MCF 10A (cell line): Measurements from ENCODE around the gene SEMA3F. TPM values are rescaled to one million over a fixed set of nuclear protein-coding genes. Genes with fewer than 3 reads are reported as not detected.

Source experiments
- BruUV-seq: library from RNA; stranded (reverse); fragments of 400-500 nt; replicated peaks from 2 replicates; lab custom pipeline; 2021; lab: Mats Ljungman, UMichigan
- CTCF ChIA-PET: fragments of 300-600 bp; sonication (Branson Sonifier 250); formaldehyde crosslinking; extraction: SDS; loops from one replicate; lab custom pipeline; 2021; ENCODE audit warnings: antibody characterized with exemption, inconsistent platforms; lab: Yijun Ruan, JAX
- POLR2A ChIA-PET: fragments of 300-600, 350-650 bp; sonication (Branson Sonifier 250); formaldehyde crosslinking; extraction: SDS; loops from one replicate; lab custom pipeline; 2020; ENCODE audit warnings: antibody characterized with exemption, inconsistent platforms; lab: Yijun Ruan, JAX
- DNase-seq: peaks from one replicate; pipeline ENCODE4 v3.0.0-alpha.2; 2018; ENCODE audit not compliant: unreplicated experiment
- H3K27ac Mint-ChIP-seq: one replicate; pipeline ENCODE4 v1.8.0; 2022; ENCODE audit warnings: mild to moderate bottlenecking, low read depth, mixed read lengths; ENCODE audit not compliant: unreplicated experiment
- H3K27me3 Mint-ChIP-seq: one replicate; pipeline ENCODE4 v1.8.0; 2022; ENCODE audit warnings: mixed read lengths; ENCODE audit not compliant: insufficient read depth, unreplicated experiment
- H3K36me3 Mint-ChIP-seq: one replicate; pipeline ENCODE4 v1.8.0; 2022; ENCODE audit warnings: mild to moderate bottlenecking, moderate library complexity, mixed read lengths; ENCODE audit not compliant: insufficient read depth, unreplicated experiment
- H3K4me1 Mint-ChIP-seq: one replicate; pipeline ENCODE4 v1.8.0; 2022; ENCODE audit warnings: mixed read lengths; ENCODE audit not compliant: insufficient read depth, unreplicated experiment
- H3K4me3 Mint-ChIP-seq: one replicate; pipeline ENCODE4 v1.8.0; 2022; ENCODE audit warnings: mild to moderate bottlenecking, moderate library complexity, mixed read lengths; ENCODE audit not compliant: unreplicated experiment
- H3K9me3 Mint-ChIP-seq: one replicate; pipeline ENCODE4 v1.8.0; 2022; ENCODE audit warnings: mixed read lengths; ENCODE audit not compliant: unreplicated experiment
- intact Hi-C: fragments of 100-400 bp; cut with micrococcal nuclease; formaldehyde crosslinking; loops from 2 replicates; pipeline ENCODE4 v1.14.1; 2022
- total RNA-seq: library from RNA; stranded (reverse); gene quantifications from 2 replicates; pipeline ENCODE4 v1.2.3, GENCODE V29; 2022
- TF ChIP-seq, protein P1 (sequence below): fragments of 200-600 bp; IDR thresholded peaks from one replicate; pipeline ENCODE4 v1.8.0; 2022; ENCODE audit warnings: antibody characterized with exemption, mild to moderate bottlenecking; ENCODE audit not compliant: unreplicated experiment

SEMA3F gene
- total RNA-seq, 1 experiment from 2014 or later: 34.6 TPM

DNA sequence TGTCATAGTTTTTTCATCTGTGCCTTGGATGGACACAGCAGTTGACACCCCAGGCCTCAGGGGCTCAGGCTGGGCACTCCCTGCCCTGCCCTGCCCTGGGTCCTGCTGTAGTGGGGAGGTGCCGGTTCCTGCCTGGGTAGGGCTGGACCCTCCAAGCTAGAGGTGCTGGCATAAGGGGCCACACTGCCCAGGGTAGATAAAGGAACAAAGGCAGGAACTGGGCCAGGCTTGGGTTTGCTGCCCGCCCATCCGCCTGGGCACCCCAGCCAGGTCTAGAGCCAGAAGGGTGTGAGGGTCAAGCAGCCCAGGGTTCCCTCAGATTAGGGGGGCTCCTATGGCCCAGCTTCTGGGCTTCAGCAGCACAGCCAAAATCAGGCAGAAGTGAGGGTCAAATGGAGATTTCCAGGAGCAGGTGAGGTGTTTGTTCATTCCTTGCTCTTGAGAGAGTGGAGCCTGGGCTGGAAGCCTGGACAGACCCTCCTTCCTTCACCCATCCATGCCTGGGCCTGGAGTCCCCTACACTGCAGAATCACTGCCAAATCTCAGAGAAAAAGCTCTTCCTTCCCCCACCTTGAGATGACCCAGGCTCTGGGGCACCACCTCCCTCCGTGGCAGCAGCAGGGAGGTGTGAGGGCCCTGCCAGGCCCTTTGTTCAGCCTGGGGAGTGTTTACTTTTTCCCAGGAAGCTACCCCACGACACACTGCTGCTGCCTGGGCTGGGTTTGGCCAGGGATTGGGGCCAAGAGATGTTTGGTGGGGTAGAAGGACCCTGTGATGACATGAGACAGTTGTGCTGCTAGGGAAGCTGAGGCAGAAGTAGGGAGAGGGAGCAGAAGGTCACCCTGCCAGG, 7.1 kb downstream of the SEMA3F start:
- BruUV-seq: no TSS peak
- intact Hi-C loops: no loop called here
- DNase-seq: no peak
- no peak overlapping the region for H3K4me3 Mint-ChIP-seq
- POLR2A ChIA-PET: interaction anchor here (1.8 to 1.9 kb wide), 3 partner anchors 10 to 40 kb away, joined by 7 to 9 read pairs (median 8); no protein-coding TSS in a partner anchor
- CTCF ChIA-PET: interaction anchor here (0.5 to 3.9 kb wide), 4 partner anchors 12 to 41 kb away, joined by 3 to 23 read pairs (median 6); no protein-coding TSS in a partner anchor
- no peaks in the 10 kb centered on the region for H3K27me3 Mint-ChIP-seq
- no peaks in the 10 kb centered on the region for H3K9me3 Mint-ChIP-seq
- TF ChIP-seq, protein P1, sequence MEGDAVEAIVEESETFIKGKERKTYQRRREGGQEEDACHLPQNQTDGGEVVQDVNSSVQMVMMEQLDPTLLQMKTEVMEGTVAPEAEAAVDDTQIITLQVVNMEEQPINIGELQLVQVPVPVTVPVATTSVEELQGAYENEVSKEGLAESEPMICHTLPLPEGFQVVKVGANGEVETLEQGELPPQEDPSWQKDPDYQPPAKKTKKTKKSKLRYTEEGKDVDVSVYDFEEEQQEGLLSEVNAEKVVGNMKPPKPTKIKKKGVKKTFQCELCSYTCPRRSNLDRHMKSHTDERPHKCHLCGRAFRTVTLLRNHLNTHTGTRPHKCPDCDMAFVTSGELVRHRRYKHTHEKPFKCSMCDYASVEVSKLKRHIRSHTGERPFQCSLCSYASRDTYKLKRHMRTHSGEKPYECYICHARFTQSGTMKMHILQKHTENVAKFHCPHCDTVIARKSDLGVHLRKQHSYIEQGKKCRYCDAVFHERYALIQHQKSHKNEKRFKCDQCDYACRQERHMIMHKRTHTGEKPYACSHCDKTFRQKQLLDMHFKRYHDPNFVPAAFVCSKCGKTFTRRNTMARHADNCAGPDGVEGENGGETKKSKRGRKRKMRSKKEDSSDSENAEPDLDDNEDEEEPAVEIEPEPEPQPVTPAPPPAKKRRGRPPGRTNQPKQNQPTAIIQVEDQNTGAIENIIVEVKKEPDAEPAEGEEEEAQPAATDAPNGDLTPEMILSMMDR: no peak
- H3K36me3 Mint-ChIP-seq: peaks cover 35% of the 10 kb centered on the region
- H3K27ac Mint-ChIP-seq: peak overlapping the region; percentile 10
- peaks cover 91% of the 10 kb centered on the region for H3K4me1 Mint-ChIP-seq

DNA sequence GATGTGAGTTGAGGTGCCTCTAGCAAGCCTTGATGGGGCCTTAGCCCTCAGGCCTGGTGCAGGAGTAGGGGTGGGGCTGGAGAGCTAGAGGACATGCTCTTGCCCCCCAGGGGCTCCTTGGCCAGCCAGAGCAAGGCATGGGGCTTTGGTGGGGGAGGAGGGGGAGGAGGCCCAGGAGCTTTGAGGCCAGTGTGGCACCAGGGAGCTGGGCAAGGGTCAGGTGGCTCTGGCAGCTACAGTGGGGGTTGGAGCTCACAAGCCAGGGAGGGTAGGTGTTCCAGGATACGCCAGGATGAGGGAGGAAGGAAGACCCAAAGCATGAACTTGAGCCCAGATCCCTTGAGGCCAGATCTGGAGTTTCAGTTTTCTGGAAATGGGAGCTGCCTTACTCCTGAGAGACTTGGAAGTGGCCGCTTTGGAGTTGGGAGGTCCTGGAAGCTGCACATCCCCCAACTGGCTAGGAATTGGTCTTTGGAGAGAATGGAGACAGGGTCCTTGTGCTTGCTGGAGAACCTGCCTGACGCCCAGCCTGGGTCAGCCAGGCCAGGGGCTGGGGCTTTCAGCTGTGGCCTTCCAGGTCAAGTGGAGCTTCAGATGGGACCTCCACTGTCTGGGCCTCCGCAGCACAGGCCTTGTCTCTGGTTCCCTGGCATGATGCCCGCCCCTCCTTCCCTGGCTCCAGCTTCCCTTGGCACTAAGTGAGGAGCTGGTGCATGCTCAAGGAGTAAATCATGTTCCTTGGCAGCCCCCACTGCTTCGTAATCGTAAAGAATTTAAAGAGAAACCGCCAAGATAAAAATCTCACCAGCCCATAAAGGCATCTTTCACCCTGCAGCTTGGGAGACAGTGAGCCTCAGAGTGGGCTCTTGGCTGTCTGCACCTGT, 8.7 kb downstream of the SEMA3F start:
- Mint-ChIP-seq H3K27ac (peak overlapping the region; percentile 66), H3K4me1 (peaks cover 85% of the 10 kb centered on the region), H3K36me3 (peaks cover 35% of the 10 kb centered on the region), H3K27me3 (no peaks in the 10 kb centered on the region), H3K4me3 (peak overlapping the region; percentile 57), H3K9me3 (no peaks in the 10 kb centered on the region)
- ChIA-PET POLR2A (interaction anchor here (0.8 to 3.1 kb wide), 8 partner anchors 8 to 129 kb away, joined by 3 to 44 read pairs (median 4); partner anchors contain the start of genes GNAT1 and IFRD2), CTCF (interaction anchor here (0.6 to 3.9 kb wide), 10 partner anchors 13 to 363 kb away, joined by 3 to 23 read pairs (median 4); no protein-coding TSS in a partner anchor)
- TF ChIP-seq, protein P1: no peak
- intact Hi-C loops: no loop called here
- DNase-seq: peak; percentile 98
- no TSS peak for BruUV-seq

DNA sequence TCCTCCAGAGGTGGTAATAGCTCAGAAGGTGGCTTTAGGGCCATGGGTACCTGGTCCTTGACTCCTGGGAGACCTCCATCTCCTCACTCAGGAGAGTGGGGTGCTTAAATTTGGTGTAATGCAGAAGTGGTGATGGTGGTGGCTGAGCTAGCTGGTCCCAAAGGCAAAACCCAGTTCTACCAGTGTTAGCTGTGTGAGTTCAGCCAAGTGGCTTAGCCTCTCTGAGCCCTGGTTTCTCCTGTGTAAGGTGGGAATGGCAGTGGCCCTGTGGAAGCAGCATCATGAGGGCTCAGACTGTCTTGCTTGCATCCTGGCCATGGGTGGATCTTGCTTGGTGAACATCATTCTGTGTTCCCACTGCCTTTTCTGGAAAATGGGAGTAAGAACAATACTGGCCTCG, 9.4 kb downstream of the SEMA3F start:
- TF ChIP-seq, protein P1: no peak
- Mint-ChIP-seq H3K36me3 (peaks cover 35% of the 10 kb centered on the region), H3K27me3 (no peaks in the 10 kb centered on the region), H3K4me3 (peak overlapping the region; percentile 57), H3K4me1 (peaks cover 79% of the 10 kb centered on the region), H3K9me3 (no peaks in the 10 kb centered on the region), H3K27ac (peak overlapping the region; percentile 82)
- no TSS peak for BruUV-seq
- ChIA-PET POLR2A (interaction anchor here (0.7 to 3.1 kb wide), 9 partner anchors 8 to 1335 kb away, joined by 3 to 44 read pairs (median 4); partner anchors contain the start of genes DCAF1, GNAT1 and IFRD2), CTCF (interaction anchor here (0.8 to 3.9 kb wide), 8 partner anchors 14 to 110 kb away, joined by 3 to 23 read pairs (median 4); no protein-coding TSS in a partner anchor)
- intact Hi-C loops: no loop called here
- no peak for DNase-seq
